SK-N-MC (cell line): ENCODE measurements around the gene MAML2.

ENCODE experiments used
- EZH2 ChIP-seq: fragments of 200-600 bp; sonication (generic); IDR thresholded peaks from one replicate; pipeline ENCODE4 v1.6.1; 2017; ENCODE audit warnings: antibody characterized with exemption
- POLR2AphosphoS5 ChIP-seq: IDR thresholded peaks from 2 replicates; pipeline ENCODE4 v1.6.1; 2012; ENCODE audit warnings: mild to moderate bottlenecking, low read depth, low read length, borderline replicate concordance

GRCh38 chr11:96321091-96321490 lies 21.9 kb downstream of the MAML2 start:
- TF ChIP-seq EZH2, result no peak
- TF ChIP-seq POLR2AphosphoS5, result no peak
